GF-D8 (cell line): ENCODE data around the gene KDM4D.
"Not testable (repeated sequence)": the region's sequence is repeated elsewhere in the genome, so short reads cannot be mapped to it uniquely, and the experiment has no call there.

ENCODE experiments used
- DNase-seq: peaks from one replicate; lab custom pipeline; 2025; lab: John Stamatoyannopoulos, UW

Gene KDM4D

DNA sequence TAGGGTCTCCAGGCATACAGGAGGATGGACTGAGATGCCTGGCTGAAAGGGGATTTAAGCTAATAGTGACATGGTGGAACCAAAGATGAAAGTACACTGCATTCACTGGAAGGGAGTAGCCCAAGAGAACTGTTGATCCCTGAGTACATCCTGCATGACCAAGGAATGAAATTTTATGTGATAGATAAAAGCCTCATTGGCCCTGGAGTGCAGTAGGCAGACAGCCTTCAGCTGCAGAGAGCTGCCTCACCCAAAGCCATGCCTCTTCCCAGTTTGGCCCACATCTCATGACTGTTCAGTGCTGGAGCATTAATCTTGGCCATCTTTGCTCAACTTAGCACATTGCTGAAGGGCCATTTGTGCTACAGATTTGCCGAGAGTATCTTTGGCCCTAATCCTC is 59.5 kb downstream of the KDM4D start:
- DNase-seq, result no peak

DNA sequence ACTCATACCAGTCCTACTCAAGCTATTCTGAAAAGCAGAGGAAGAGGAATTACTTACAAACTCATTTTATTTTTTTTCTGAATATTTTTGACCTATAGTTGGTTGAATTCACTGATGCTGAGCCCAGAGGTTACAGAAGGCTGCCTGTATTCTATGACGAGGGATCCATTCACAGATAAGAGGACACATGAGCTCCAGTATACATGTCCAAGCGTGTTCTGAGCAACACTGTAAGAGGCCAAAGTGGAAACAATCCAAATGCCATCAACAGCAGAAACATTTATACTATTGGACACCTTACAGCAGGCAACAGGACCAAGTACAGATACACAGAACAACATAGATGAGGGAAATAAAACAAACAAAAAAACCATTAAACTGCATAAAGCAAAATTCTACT is 61.8 kb downstream of the KDM4D start:
- DNase-seq, result no peak

DNA sequence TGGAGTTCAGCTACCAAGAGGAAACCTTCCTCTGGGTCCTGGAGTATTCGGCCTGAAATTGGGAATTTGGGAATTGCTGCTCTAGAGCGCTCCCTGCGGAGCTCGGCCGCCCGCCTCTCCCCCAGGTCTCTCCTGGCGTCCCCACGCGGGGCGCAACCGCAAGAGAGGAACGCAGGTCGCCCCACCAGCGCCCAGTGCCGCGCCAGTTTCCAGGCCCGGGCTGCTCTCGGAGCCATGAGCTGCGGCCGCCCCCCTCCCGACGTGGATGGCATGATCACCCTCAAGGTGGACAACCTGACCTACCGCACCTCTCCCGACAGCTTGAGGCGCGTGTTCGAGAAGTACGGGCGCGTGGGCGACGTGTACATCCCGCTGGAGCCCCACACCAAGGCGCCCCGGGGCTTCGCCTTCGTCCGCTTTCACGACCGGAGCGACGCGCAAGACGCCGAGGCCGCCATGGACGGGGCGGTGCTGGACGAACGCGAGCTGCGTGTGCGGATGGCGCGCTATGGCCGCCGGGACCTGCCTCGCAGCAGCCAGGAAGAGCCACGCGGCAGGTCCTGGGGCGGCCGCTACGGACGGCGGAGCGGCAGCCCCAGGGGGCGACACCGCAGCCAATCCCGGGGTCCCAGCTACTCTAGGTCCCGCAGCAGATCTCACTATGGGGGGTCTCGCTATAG is 64.0 kb downstream of the KDM4D start:
- DNase-seq, result not testable (repeated sequence)

DNA sequence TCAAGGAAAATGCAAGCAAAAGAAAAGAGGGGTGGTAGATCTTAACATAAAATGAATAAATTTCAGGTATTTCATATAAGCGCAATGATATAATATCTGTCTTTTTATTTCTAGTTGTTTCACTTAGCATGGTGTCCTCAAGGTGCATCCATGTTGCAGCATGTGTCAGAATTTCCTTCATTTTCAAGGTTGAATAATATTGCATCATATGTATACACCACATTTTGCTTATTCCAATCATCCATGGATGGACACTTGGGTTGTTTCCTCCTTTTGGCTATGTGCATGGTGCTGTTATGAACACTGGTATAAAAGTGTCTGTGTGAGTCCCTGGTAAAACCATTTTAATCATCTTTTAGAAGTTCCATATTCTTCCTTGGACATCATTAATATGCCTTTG is 68.7 kb downstream of the KDM4D start:
- no peak for DNase-seq

DNA sequence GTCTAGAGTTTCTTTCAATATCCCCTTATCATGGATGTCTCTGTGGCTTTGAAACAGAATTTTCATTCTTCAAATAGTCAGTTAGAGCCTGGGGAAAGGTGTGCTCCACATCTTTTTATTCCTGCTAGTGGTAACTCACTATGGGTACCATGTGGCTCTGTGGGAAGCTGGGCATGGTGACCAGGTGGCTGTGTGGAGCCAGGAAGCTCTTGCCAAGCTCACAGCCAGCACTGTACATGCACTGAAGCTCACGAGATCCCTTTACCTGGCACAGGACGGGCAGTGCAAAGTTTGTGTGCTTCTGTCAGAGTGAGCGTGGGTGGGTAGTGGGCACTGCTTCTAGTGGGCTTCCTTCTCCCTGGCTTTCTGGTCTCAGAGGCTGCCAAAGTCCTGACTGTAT is 69.4 kb downstream of the KDM4D start:
- DNase-seq, result no peak

DNA sequence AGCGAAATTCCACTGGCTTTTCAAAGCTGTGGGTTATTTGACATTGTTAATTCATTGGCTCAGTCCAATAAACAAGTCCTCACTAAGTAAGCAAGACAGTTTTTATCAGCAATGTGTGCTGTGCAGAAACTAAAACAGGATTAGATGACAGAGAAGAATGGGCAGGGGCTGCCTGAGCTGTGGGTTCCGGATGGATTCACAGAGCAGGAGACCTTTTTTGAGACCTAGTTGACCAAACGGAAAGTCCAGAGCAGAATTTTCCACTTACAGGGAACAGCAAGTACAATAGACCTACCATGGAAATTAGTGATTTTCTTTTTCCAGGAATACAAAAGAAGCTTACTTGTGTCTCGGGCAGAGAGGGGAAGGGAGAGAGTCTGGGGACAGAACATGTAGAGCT is 70.5 kb downstream of the KDM4D start:
- DNase-seq, result no peak

DNA sequence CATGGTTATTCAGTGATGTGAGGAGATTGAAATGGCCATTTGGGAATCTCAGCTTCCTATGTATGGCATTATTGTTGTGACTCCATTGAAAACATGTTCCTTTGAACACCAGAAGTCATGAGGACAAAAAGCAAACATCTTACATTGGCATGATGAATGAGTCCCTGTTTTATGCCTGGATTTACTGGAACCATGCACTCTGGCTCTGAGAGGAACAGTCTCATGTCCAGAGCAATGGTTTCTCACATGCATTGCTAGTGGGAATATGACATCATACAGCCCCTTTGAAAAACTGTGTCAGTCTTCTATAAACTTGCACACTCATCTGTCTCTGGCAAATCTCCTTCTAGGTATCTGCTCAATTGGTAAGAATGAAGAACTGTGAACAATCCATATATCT is 72.3 kb downstream of the KDM4D start:
- DNase-seq, result no peak
